H1 (cell line): Measurements from ENCODE around the gene NPTXR. TPM values are rescaled to one million over a fixed set of nuclear protein-coding genes. Genes with fewer than 3 reads are reported as not detected.

Experiments
- CHD1 ChIP-seq: IDR thresholded peaks from 2 replicates; pipeline ENCODE4 v1.6.1; 2012; ENCODE audit warnings: low read depth, low read length, improper control_type of control experiment
- CHD7 ChIP-seq: fragments of 300-600 bp; sonication (generic); IDR thresholded peaks from 2 replicates; pipeline ENCODE4 v1.7.1; 2012; ENCODE audit warnings: low read length, moderate library complexity, mild to moderate bottlenecking, inconsistent platforms; ENCODE audit not compliant: insufficient replicate concordance
- PHF8 ChIP-seq: fragments of 200-600 bp; sonication (generic); conservative IDR thresholded peaks from 2 replicates; pipeline ENCODE4 v1.7.1; 2012; ENCODE audit warnings: low read depth, mild to moderate bottlenecking, inconsistent platforms, low read length, moderate library complexity
- POLR2A ChIP-seq, 2 experiments: IDR thresholded peaks; 1 replicate in 1 of 2; 2 replicates in 1 of 2; pipeline ENCODE4 v1.6.1; 2011; ENCODE audit warnings: low read depth in 2 of 2, low read length in 2 of 2, mild to moderate bottlenecking in 2 of 2; ENCODE audit errors: control extremely low read depth in 1 of 2
- RAD21 ChIP-seq, 2 experiments: IDR thresholded peaks in 1 of 2; conservative IDR thresholded peaks in 1 of 2; 2 replicates each; pipeline ENCODE4 v1.6.1; 2011; ENCODE audit warnings: low read depth in 2 of 2, low read length in 2 of 2, improper control_type of control experiment in 1 of 2, inconsistent platforms in 1 of 2, mild to moderate bottlenecking in 1 of 2, moderate library complexity in 1 of 2
- SIN3A ChIP-seq, 2 experiments: IDR thresholded peaks in 1 of 2; conservative IDR thresholded peaks in 1 of 2; 2 replicates each; pipeline ENCODE4 v1.6.1; 2011 to 2012; ENCODE audit warnings: low read length in 2 of 2, improper control_type of control experiment in 1 of 2, low read depth in 1 of 2, mild to moderate bottlenecking in 1 of 2
- TBP ChIP-seq: IDR thresholded peaks from 2 replicates; pipeline ENCODE4 v1.6.1; 2011; ENCODE audit warnings: low read depth, low read length, improper control_type of control experiment
- polyA plus RNA-seq, 7 experiments: library from polyadenylated mRNA; depleted of rRNA in 3 of 7; stranded (reverse) in 5 of 7; unstranded in 2 of 7; fragments of >200 nt in 5 of 7; fragments of 200-250 nt in 2 of 7; gene quantifications; 1 replicate in 5 of 7; 2 replicates in 1 of 7; 4 replicates in 1 of 7; pipeline versions ENCODE4 v1.2.1 to v1.2.3, GENCODE V29; 2011 to 2013; ENCODE audit warnings: missing spikeins in 2 of 7, mixed read lengths in 2 of 7
- total RNA-seq: library from RNA; stranded (reverse); fragmentation: NEBNext Ultra II Directional; extraction: Animal tissue kit (Norgen Biotek cat#: 25700); gene quantifications from 2 replicates; pipeline ENCODE4 v1.2.1, GENCODE V29; 2021

Gene NPTXR
- total and polyA plus RNA-seq, 2 of the 8 experiments (the other 6 are each of a cell fraction or from before 2014, with no cell fraction given), result 3.7 to 6.4 TPM

GRCh38 chr22:38843201-38843656, 599 bp downstream of the NPTXR start (continued):
- TF ChIP-seq CHD7 (no peak), CHD1 (no peak), SIN3A (conservative IDR thresholded peaks at IDR 0.05 in 1 of 2, IDR thresholded peaks at IDR 0.05 in 1 of 2; ENCODE audit: low read depth in 1 of 2, low read length in 2 of 2) (0 out of 4 replicates have a peak, but pooled peaks of 1 of the 2 experiments have one; percentile 49), RAD21 (IDR thresholded peaks at IDR 0.05 in 1 of 2, conservative IDR thresholded peaks at IDR 0.05 in 1 of 2; ENCODE audit: low read depth in 2 of 2, low read length in 2 of 2) (peak in 1 of 2 experiments; percentile 7; a peak in 1 of 4 replicates), TBP (peak; percentile 16; the same call in 1 of the 2 replicates), PHF8 (peak; percentile 37; the same call in 1 of the 2 replicates), POLR2A (IDR thresholded peaks at IDR 0.05; ENCODE audit: control extremely low read depth in 1 of 2, low read depth in 2 of 2, low read length in 2 of 2) (peak in 1 of 2 experiments; percentile 0; a peak in 1 of 3 replicates)
